B cell (primary cell): Measurements from ENCODE around the gene EIF3K.

Experiments used
- CTCF ChIP-seq: fragments of 200-600 bp; IDR thresholded peaks from one replicate; pipeline ENCODE4 v1.8.0; 2022; ENCODE audit warnings: antibody characterized with exemption, mild to moderate bottlenecking
- EZH2 ChIP-seq: IDR thresholded peaks from 2 replicates; pipeline ENCODE4 v1.6.1; 2012; ENCODE audit warnings: borderline replicate concordance, low read depth, mild to moderate bottlenecking, moderate library complexity, low read length; ENCODE audit not compliant: insufficient read depth, poor library complexity, severe bottlenecking

- TF ChIP-seq CTCF (no peak), EZH2 (no peak)
Observed at GRCh38 chr19:38569368-38569983, 49.5 kb upstream of the EIF3K start.
